NB4 (cell line): Measurements from ENCODE around the gene DMBX1.
A peak's percentile ranks its signal among the peaks of the same experiment; 100 is the strongest.

Experiments used
- DNase-seq: peaks from one replicate; pipeline ENCODE4 v3.0.0; 2010; ENCODE audit warnings: low read depth
- H3K4me3 ChIP-seq: one replicate; pipeline ENCODE4 v1.5.1; 2011; ENCODE audit warnings: mild to moderate bottlenecking, low read depth, low read length, moderate library complexity
- MYC ChIP-seq: IDR thresholded peaks from 2 replicates; pipeline ENCODE4 v1.6.1; 2011; ENCODE audit warnings: low read depth, low read length
- POLR2A ChIP-seq: IDR thresholded peaks from 2 replicates; pipeline ENCODE4 v1.6.1; 2011; ENCODE audit warnings: mild to moderate bottlenecking; ENCODE audit not compliant: insufficient read length; ENCODE audit errors: extremely low read depth
- TF ChIP-seq, protein P1 (sequence below): IDR thresholded peaks from one replicate; pipeline ENCODE4 v1.5.1; 2012; ENCODE audit warnings: low read depth, low read length
- TF ChIP-seq, protein P2 (sequence below): IDR thresholded peaks from 2 replicates; pipeline ENCODE4 v1.6.1; 2011; ENCODE audit warnings: low read depth, low read length

The DMBX1 gene

GRCh38 chr1:46489638-46490405 lies at the start of gene DMBX1:
TSS of gene DMBX1 (plus strand) at chr1:46489836. CDS start at chr1:46507011, 17,175 bp downstream.
- DNase-seq, result no peak
- TF ChIP-seq MYC (no peak), POLR2A (no peak)
- TF ChIP-seq, protein P1, sequence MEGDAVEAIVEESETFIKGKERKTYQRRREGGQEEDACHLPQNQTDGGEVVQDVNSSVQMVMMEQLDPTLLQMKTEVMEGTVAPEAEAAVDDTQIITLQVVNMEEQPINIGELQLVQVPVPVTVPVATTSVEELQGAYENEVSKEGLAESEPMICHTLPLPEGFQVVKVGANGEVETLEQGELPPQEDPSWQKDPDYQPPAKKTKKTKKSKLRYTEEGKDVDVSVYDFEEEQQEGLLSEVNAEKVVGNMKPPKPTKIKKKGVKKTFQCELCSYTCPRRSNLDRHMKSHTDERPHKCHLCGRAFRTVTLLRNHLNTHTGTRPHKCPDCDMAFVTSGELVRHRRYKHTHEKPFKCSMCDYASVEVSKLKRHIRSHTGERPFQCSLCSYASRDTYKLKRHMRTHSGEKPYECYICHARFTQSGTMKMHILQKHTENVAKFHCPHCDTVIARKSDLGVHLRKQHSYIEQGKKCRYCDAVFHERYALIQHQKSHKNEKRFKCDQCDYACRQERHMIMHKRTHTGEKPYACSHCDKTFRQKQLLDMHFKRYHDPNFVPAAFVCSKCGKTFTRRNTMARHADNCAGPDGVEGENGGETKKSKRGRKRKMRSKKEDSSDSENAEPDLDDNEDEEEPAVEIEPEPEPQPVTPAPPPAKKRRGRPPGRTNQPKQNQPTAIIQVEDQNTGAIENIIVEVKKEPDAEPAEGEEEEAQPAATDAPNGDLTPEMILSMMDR, result no peak
- TF ChIP-seq, protein P2, sequence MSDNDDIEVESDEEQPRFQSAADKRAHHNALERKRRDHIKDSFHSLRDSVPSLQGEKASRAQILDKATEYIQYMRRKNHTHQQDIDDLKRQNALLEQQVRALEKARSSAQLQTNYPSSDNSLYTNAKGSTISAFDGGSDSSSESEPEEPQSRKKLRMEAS, result no peak
- H3K4me3 ChIP-seq, result no peak within 1 kb of the TSS

- TF ChIP-seq, protein P1, result no peak
- no peak for TF ChIP-seq POLR2A
- no peak for TF ChIP-seq MYC
- TF ChIP-seq, protein P2, result no peak
- H3K4me3 ChIP-seq, result no peak overlapping the region
- DNase-seq, result no peak
Measured at GRCh38 chr1:46440478-46440877, 49.2 kb upstream of the DMBX1 start.

DNA sequence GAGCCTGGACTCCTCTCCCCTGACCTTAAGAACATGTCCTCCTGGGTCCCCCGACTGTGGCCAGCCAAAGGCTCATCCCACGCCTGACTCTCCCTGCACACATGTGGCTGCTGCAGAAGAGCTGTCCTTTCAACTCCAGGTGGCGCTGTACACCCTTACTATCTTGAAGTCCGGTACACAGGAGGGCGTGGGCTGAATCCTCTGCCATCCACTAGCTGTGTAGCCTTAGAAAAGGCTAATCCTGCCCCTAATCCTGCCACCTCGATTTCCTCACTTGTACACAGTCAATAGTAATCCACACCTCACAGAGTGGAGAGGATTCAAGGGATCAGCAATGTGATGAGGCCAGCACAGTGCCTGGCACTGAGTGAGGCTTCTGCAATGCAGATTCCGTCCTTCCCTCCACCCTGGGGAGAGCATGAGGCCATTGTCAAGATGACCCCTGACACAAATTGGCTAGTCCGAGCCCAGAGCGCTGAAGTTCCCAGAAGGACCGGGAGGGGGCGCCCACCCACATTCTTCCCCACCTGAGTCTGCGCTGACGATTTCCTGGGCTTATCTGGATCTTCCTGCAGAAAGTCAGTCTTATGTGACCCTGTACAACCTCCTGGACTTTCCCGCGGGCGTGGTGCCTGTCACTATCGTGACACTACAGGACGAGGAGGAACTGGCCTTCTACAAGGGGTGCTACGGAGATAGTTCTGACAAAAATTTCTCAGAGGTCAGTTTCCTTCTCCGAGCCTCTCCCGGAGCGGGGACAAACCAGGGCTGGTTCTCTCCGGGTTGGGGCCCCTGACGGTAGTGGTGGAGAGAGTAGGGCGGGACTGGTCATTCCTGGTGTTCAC lies 47.1 kb upstream of the DMBX1 start:
- TF ChIP-seq POLR2A (no peak), MYC (peak; percentile 18)
- TF ChIP-seq, protein P2, result peak; percentile 42; the same call in 1 of the 2 replicates
- TF ChIP-seq, protein P1, result peak; percentile 75
- peak overlapping the region; percentile 21 for H3K4me3 ChIP-seq
- peak; percentile 86 for DNase-seq

- TF ChIP-seq, protein P1, result no peak
- TF ChIP-seq, protein P2, result no peak
- TF ChIP-seq POLR2A (no peak), MYC (no peak)
- no peak overlapping the region for H3K4me3 ChIP-seq
- no peak for DNase-seq
Measured at GRCh38 chr1:46444466-46444865, 45.2 kb upstream of the DMBX1 start.

DNA sequence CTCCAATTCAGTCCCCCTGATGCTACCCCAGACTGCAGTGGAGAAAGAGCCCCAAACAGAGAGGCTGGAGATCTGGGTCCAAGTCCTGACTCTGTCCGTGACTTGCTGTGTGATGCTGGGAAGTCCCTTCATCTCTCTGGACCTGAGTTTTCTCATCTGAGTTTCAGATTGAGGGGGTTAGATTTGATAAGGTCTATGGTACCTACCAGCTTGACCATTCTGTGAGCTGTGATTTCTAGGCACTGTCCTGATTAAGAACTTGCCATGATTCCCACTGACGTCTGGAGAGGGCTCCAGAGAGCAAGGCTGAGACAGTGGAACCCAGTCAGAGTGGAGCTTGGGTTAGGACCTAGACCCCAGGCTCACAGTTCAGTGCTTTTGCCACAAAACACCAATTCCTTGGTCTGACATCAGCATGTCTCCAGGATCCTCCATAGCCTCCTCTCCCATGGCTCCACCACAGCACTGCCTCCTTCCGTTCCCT lies 43.8 kb upstream of the DMBX1 start:
- no peak for DNase-seq
- TF ChIP-seq MYC (no peak), POLR2A (no peak)
- TF ChIP-seq, protein P2, result no peak
- TF ChIP-seq, protein P1, result no peak
- H3K4me3 ChIP-seq, result no peak overlapping the region
